ENCODE results near the gene ZNF579. TPM values are rescaled to one million over a fixed set of nuclear protein-coding genes. Genes with fewer than 3 reads are reported as not detected.

ZNF579 gene
- total RNA-seq, 6 donors from 2014 or later: 3.5 to 19.2 (median 8.4) TPM

GRCh38 chr19:55546822-55547614, 33.6 kb downstream of the ZNF579 start:
- DNase-seq (peak; percentile 70 to 89), ATAC-seq (ENCODE audit: low FRiP score in 2 of 2) (peak; percentile 59 to 74)
- peak overlapping the region; percentile 3 to 79 (median 52) for H3K27ac ChIP-seq
- peaks cover 0 to 32% (median 6%) of the 10 kb centered on the region in 4 donors for H3K4me1 ChIP-seq
- no peaks in the 10 kb centered on the region for H3K27me3 ChIP-seq
- peak in 1 of 4 donors; percentile 42 for TF ChIP-seq EP300 (IDR thresholded peaks at IDR 0.05)
- TF ChIP-seq POLR2AphosphoS5 (IDR thresholded peaks at IDR 0.05): peak; percentile 37 to 48
- TF ChIP-seq POLR2A (IDR thresholded peaks at IDR 0.05): no peak
- 20 to 47% methylated on average over 16 to 17 of the region's 17 CpGs for WGBS, 2 donors
- H3K36me3 ChIP-seq: no peaks in the 10 kb centered on the region
- H3K9me3 ChIP-seq: no peaks in the 10 kb centered on the region
- no peak overlapping the region for H3K4me3 ChIP-seq

DNA sequence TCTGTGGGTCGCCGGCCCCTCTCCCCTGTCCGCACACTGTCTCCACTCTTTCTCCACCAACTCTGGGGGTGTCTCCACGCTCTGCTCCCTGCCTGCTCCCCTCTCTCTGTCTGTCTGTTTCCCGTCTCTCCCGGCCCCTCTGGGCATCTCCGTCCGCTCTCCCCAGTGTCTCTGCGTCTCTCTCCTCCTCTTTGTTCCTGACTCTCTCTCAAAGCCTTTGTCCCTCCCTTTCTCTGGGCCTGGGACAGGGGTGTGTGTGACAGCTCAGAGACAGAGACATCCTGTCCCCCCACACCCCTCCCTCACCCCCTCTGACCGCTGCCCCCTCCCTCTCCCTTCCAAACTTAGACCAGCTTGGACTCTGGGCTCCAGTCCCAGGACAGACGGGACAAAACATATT, 34.6 kb downstream of the ZNF579 start:
- Histone ChIP-seq H3K27ac (peak overlapping the region in 2 of 4 donors; percentile 8 to 66), H3K36me3 (no peaks in the 10 kb centered on the region), H3K4me3 (no peak overlapping the region), H3K4me1 (peaks cover 0 to 32% (median 6%) of the 10 kb centered on the region in 4 donors), H3K27me3 (no peaks in the 10 kb centered on the region), H3K9me3 (no peaks in the 10 kb centered on the region)
- 53 to 57% methylated on average over 10 to 11 of the region's 11 CpGs for WGBS, 2 donors
- no peak for TF ChIP-seq EP300 (IDR thresholded peaks at IDR 0.05)
- no peak for ATAC-seq (ENCODE audit: low FRiP score in 2 of 2)
- DNase-seq: no peak

GRCh38 chr19:55545443-55545842, 35.2 kb downstream of the ZNF579 start, which contains the start of gene SBK3:
TSS of gene SBK3 (minus strand) at chr19:55545543. CDS start at chr19:55545543, 0 bp downstream.
- Histone ChIP-seq H3K27ac (peak within 1 kb of the TSS in 3 of 4 donors; percentile 37 to 79 (median 66)), H3K9me3 (no peaks in the 10 kb centered on the region), H3K36me3 (no peaks in the 10 kb centered on the region), H3K4me1 (peaks cover 0 to 32% (median 6%) of the 10 kb centered on the region in 4 donors), H3K4me3 (no peak within 1 kb of the TSS), H3K27me3 (no peaks in the 10 kb centered on the region)
- TF ChIP-seq, protein P1, sequence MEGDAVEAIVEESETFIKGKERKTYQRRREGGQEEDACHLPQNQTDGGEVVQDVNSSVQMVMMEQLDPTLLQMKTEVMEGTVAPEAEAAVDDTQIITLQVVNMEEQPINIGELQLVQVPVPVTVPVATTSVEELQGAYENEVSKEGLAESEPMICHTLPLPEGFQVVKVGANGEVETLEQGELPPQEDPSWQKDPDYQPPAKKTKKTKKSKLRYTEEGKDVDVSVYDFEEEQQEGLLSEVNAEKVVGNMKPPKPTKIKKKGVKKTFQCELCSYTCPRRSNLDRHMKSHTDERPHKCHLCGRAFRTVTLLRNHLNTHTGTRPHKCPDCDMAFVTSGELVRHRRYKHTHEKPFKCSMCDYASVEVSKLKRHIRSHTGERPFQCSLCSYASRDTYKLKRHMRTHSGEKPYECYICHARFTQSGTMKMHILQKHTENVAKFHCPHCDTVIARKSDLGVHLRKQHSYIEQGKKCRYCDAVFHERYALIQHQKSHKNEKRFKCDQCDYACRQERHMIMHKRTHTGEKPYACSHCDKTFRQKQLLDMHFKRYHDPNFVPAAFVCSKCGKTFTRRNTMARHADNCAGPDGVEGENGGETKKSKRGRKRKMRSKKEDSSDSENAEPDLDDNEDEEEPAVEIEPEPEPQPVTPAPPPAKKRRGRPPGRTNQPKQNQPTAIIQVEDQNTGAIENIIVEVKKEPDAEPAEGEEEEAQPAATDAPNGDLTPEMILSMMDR (IDR thresholded peaks at IDR 0.05): no peak
- TF ChIP-seq EP300 (IDR thresholded peaks at IDR 0.05) (no peak), POLR2AphosphoS5 (IDR thresholded peaks at IDR 0.05) (no peak), POLR2A (IDR thresholded peaks at IDR 0.05) (no peak)
- ATAC-seq (ENCODE audit: low FRiP score in 2 of 2): no peak
- no peak for DNase-seq
- WGBS, 2 donors: 79 to 87% methylated on average over 10 of the region's 10 CpGs

DNA sequence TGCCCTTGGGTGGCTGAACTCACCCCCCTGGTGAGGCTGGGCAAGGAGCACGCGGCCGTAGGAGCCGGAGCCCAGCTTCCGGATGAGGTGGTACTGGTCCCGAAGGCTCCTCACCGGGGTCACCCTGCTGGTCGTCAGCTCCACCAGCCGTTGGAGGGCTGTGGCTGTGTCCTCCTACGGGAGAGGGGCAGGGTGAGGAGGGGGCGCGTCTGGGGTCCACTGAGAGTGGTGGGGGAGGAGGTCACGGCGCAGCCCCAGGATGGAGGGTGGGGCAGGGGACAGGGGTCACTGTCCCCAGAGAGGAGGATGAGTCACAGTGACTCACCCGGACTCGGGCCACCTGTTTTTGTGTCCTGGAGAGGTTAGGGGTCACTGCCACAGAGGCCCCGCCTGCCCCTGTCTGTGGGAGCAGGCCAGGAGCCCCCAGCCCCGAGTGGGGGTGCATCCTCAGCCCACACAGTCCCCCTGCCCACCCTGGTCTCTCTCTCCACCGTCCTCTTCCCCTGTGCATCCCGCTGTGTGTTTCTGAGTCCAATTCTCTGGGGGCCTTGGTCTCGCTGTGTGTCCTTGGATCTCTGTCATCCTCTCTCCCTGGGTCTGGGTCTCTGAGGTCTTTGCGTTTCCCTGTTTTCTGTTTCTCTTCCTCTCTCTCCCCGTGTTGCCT, 35.7 kb downstream of the ZNF579 start:
- H3K4me1 ChIP-seq: peaks cover 0 to 28% (median 3%) of the 10 kb centered on the region in 4 donors
- TF ChIP-seq POLR2A (IDR thresholded peaks at IDR 0.05): no peak
- ATAC-seq (ENCODE audit: low FRiP score in 2 of 2) (no peak), DNase-seq (no peak)
- H3K27ac ChIP-seq: no peak overlapping the region
- H3K9me3 ChIP-seq: no peaks in the 10 kb centered on the region
- no peaks in the 10 kb centered on the region for H3K36me3 ChIP-seq
- H3K27me3 ChIP-seq: no peaks in the 10 kb centered on the region
- H3K4me3 ChIP-seq: no peak overlapping the region
- WGBS, 2 donors: 66 to 69% methylated on average over 11 to 21 of the region's 23 CpGs

DNA sequence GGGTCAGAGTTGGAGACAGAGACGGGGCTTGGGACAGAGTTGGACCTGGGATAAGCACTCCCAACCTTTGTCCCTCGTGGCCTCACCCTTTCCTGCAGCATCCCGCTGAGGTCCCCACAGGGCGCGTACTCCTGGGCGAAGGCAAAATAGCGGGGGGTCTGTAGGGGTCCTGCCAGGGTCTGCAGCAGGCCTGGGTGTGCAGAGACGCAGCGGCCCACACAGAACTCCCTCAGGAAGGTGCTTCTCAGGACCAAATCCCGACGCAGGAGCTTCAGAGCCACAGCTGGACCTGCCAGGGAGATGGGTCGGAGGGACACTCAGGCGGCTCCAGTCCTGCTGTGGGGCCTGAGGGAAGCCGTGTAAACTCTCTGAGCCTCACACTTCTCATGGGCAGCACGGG, 36.6 kb downstream of the ZNF579 start:
- Histone ChIP-seq H3K27me3 (no peaks in the 10 kb centered on the region), H3K4me1 (peaks cover 0 to 23% (median 0%) of the 10 kb centered on the region in 4 donors), H3K36me3 (no peaks in the 10 kb centered on the region), H3K4me3 (no peak overlapping the region), H3K9me3 (no peaks in the 10 kb centered on the region), H3K27ac (no peak overlapping the region)
- ATAC-seq (ENCODE audit: low FRiP score in 2 of 2): no peak
- no peak for DNase-seq
- TF ChIP-seq POLR2AphosphoS5 (IDR thresholded peaks at IDR 0.05): no peak
- no peak for TF ChIP-seq EP300 (IDR thresholded peaks at IDR 0.05)
- no peak for TF ChIP-seq POLR2A (IDR thresholded peaks at IDR 0.05)
- TF ChIP-seq, protein P1 (IDR thresholded peaks at IDR 0.05): no peak
- WGBS, 2 donors: 83 to 86% methylated on average over 12 to 15 of the region's 15 CpGs

DNA sequence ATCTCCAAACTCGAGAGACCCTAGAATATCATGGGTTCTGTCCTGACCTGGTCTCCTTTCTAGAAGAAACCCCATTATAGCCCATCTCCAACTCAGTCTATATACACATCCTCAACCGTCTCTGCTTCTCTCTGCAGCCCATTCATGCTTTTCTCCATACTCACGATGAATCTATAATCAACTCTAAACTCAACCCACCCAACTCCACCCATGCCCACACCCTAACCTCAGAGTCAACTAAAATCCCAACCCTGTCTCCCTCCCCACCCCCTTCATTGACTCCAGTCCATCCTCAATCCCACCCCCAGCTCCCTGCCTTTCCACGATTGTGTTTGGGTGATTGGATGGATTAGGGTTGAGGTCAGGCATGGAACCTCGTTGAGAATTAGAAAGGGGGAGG, 37.1 kb downstream of the ZNF579 start:
- H3K36me3 ChIP-seq: no peaks in the 10 kb centered on the region
- H3K4me3 ChIP-seq: no peak overlapping the region
- no peaks in the 10 kb centered on the region for H3K27me3 ChIP-seq
- H3K9me3 ChIP-seq: no peaks in the 10 kb centered on the region
- H3K4me1 ChIP-seq: peaks cover 0 to 23% (median 0%) of the 10 kb centered on the region in 4 donors
- TF ChIP-seq EP300 (IDR thresholded peaks at IDR 0.05) (no peak), POLR2AphosphoS5 (IDR thresholded peaks at IDR 0.05) (no peak)
- no peak overlapping the region for H3K27ac ChIP-seq
- no peak for DNase-seq
- ATAC-seq (ENCODE audit: low FRiP score in 2 of 2): no peak
- 74 to 78% methylated on average over 5 of the region's 5 CpGs for WGBS, 2 donors

Measured in upper lobe of left lung (tissue), 6 donors.